HG02970 (cell line): ENCODE measurements around the gene CBY3.
"Not testable (repeated sequence)": the region's sequence is repeated elsewhere in the genome, so short reads cannot be mapped to it uniquely, and the experiment has no call there.

ENCODE experiments used
- ATAC-seq: cut with Tn5 transposase; IDR thresholded peaks from one replicate; pipeline ENCODE4 v1.9.1; 2021; ENCODE audit warnings: mild to moderate bottlenecking, moderate library complexity, moderate number of reproducible peaks; ENCODE audit not compliant: unreplicated experiment, low FRiP score

Gene CBY3

GRCh38 chr5:179678223-179679013, 2.4 kb downstream of the CBY3 start:
- ATAC-seq: peak; percentile 87

GRCh38 chr5:179668391-179668790, 12.4 kb downstream of the CBY3 start:
- no peak for ATAC-seq

GRCh38 chr5:179661647-179662046, 19.2 kb downstream of the CBY3 start:
- ATAC-seq: not testable (repeated sequence)

GRCh38 chr5:179658179-179658856, 22.5 kb downstream of the CBY3 start:
- ATAC-seq: not testable (repeated sequence)

GRCh38 chr5:179657302-179658178, 23.3 kb downstream of the CBY3 start:
- ATAC-seq: peak; percentile 86

GRCh38 chr5:179653135-179653534, 27.7 kb downstream of the CBY3 start:
- not testable (repeated sequence) for ATAC-seq

- ATAC-seq: not testable (repeated sequence)
Observed at GRCh38 chr5:179650245-179650644, 30.6 kb downstream of the CBY3 start.

- not testable (repeated sequence) for ATAC-seq
Observed at GRCh38 chr5:179649166-179649703, 31.6 kb downstream of the CBY3 start.

- no peak for ATAC-seq
Observed at GRCh38 chr5:179648410-179648809, 32.4 kb downstream of the CBY3 start.

GRCh38 chr5:179644766-179645165, 36.1 kb downstream of the CBY3 start:
- not testable (repeated sequence) for ATAC-seq

GRCh38 chr5:179643141-179643920, 37.5 kb downstream of the CBY3 start:
- ATAC-seq: not testable (repeated sequence)

GRCh38 chr5:179642626-179643025, 38.2 kb downstream of the CBY3 start:
- ATAC-seq: not testable (repeated sequence)

- ATAC-seq: not testable (repeated sequence)
Observed at GRCh38 chr5:179641745-179642144, 39.1 kb downstream of the CBY3 start.

GRCh38 chr5:179639296-179639695, 41.5 kb downstream of the CBY3 start:
- ATAC-seq: not testable (repeated sequence)

GRCh38 chr5:179634370-179635172, 46.3 kb downstream of the CBY3 start:
- ATAC-seq: peak; percentile 89

- peak; percentile 59 for ATAC-seq
Observed at GRCh38 chr5:179633501-179634369, 47.1 kb downstream of the CBY3 start.
